Activated CD4-positive, alpha-beta T cell treated with anti-CD3 and anti-CD28 coated beads for 48 hours (primary cell): ENCODE results near the gene SLC9C2.
"Not testable (repeated sequence)": the region's sequence is repeated elsewhere in the genome, so short reads cannot be mapped to it uniquely, and the experiment has no call there.

Experiments used
- DNase-seq: peaks from one replicate; pipeline ENCODE4 v3.0.0-alpha.2; 2020

Gene SLC9C2, protein sequence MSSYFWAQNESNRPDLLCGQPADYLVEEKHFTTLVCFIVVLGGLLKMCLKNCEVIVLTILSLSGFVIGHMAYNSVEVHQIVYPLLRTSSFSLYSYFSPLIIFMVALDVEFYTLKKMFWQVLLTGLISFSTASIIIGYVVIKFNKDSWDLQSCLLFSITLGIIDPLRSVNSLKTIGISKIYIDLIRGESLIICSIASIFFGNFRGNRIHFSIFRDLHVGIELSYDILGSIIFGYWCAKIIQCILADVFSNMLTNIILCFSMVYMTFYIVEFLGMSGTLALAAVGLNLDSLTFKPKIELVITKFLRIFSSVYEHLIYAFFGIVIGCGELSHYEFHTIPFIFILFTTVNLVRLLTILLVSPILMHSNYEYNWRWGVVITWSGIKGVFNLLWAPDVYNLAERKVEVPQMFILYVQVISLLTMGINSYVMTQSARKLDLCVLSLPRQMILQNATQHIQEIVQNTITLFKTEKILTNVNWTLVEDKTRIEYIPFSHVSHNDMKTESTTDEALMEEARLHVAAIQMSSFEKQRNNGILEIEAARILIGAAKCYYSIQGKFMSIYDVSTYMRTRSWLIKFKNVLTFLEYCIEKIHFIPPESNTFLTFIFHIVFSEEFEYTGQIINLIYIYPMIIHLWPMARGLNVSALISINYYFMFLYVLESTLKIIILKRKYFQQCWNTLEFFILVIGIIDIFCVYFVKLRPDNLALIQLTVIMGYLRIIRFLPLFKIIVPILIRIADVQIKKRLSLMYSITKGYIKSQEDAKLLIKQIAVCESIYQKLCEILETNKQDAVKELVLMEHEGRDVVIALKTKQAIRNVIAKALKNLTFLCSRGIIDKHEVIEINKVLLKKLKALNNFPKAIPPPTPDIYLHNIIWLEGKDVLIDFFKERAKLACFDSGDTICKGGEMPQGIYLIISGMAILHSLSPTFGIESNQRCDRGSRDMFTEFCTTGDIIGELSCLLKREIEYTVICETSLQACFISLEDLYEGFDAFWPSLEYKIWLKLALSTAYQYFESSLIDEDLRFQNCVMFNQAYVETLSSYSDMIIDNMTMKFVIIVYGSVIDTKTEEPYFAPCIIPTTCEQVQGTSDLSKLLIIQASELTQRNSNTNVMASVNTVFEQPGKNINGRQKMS

DNA sequence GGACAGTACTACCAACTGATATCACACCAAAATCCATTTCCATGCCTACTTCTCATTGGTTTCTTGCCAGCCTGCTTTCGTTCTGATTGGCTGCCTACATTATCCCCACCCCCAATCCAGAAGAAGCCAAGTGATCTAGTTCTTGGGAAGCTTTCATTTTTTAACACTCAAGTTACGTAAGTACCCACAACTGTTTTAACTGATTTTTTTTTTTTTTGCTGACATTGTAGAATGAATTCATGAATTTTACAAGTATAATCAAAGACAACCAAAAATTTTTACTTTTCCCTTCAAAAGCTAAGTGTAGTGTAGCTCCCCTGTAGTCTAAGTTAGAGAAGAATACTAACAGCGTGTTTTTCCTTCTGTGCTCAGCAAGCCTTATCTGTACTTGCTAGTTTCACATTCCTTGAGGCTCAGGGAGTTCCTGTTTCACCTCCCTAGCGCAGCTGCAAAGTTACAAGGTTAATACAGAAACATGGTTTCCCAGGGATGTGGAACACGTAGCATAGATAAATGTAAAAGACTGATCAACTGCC, at the start of gene SLC9C2:
Gene SLC9C2 (minus strand): TSS at position 17 of the 536 bp plus-strand sequence. CDS start 1,296 bp downstream, outside the sequence.
- DNase-seq: no peak

DNA sequence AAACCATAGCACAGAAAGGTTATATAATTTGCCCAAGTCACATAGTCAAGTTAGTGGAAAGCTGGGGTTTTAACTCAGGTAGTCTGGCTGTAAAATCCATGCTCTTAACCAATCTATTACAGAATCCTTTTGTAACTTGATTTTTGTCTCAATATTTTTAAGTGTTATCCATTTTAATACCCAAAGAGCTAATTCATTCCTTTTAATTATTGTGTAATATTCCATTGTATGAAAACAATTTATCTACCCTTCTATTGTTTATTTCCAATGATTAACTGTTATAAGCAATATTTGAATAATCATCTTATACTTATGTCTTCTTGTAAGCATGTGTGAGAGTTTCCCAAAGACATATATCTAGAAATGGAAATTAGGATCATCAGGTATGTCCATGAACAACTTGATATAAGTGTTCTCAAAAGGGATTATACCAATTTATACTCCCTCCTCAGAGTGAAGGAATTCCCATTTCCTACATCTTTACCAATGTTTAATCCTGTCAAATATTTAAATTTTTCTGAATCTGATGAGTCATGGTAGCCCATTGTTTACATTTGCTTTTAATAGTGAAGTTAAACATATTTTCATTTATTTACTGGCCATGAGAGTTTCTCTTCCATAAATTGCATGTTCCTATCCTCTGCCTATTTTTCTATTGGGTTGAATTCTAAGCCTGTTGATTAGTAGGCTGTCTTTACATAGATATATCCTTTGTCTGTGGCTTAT, 46.2 kb upstream of the SLC9C2 start:
- no peak for DNase-seq

DNA sequence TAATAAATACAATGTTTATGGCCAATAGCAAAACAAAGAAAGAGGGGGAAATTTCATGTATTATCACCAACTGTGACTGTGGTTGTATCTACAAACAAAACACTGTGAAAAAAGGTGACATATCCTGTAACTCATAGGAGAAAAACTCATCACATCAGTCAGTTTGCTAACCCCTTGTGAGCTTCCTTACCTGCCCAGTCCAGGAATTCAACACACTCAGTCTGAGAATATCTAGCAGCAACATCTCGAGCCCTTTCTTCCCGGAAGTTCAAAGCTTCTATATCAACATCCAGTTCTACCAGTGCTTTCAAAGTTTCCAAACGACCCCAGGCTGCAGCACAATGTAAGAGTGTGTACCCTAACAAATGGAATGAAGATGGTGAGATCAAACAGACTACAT, 43.8 kb upstream of the SLC9C2 start:
- DNase-seq: no peak

DNA sequence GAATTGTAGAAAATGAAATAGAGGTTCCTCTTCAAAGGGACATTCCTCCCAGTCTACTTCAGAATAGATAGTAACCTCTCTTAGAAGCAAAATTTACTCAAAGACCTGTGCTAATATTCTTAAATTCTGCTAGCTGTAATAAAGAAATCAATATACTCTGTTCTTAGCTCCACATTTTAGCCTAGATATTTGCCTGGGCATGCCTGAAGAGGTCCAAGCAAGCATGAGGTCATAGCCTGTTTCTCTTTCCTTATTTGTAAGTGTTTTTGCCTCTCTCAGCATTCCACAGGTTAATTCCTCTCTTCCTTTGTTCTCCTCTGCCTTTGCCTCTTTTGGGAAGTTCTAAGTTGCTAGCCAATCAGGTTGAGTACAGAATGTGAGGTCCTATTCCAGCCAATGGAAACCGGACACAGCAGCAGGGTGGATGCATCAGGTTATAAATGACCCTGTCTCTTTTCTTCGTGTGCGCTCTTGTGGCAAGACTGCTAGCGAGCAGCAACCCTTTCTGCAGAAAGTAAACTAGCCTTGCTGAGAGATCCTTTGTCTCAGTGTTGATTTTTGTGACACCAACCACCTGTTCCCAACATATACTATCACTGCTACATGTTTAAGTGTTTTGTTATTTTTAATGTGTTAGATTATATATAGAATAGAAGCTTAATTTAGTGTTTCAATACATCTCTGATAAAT, 39.7 kb upstream of the SLC9C2 start:
- DNase-seq: not testable (repeated sequence)

DNA sequence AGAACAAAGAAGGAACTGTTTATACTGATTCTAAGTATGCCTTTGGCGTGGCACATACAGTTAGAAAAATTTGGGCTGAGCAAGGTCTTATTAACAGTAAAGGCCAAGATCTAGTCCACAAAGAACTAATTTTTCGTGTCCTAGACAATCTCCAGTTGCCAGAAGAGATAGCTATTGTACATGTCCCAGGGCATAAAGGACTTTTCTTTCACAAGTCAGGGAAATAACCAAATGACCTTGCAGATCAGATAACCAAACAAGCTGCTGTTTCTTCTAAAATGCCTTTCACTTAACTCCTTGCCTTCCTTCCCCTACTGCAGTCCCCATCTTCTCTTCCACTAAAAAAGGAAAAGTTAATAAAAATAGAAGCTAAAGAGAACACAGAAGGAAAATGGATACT, 36.2 kb upstream of the SLC9C2 start:
- no peak for DNase-seq

DNA sequence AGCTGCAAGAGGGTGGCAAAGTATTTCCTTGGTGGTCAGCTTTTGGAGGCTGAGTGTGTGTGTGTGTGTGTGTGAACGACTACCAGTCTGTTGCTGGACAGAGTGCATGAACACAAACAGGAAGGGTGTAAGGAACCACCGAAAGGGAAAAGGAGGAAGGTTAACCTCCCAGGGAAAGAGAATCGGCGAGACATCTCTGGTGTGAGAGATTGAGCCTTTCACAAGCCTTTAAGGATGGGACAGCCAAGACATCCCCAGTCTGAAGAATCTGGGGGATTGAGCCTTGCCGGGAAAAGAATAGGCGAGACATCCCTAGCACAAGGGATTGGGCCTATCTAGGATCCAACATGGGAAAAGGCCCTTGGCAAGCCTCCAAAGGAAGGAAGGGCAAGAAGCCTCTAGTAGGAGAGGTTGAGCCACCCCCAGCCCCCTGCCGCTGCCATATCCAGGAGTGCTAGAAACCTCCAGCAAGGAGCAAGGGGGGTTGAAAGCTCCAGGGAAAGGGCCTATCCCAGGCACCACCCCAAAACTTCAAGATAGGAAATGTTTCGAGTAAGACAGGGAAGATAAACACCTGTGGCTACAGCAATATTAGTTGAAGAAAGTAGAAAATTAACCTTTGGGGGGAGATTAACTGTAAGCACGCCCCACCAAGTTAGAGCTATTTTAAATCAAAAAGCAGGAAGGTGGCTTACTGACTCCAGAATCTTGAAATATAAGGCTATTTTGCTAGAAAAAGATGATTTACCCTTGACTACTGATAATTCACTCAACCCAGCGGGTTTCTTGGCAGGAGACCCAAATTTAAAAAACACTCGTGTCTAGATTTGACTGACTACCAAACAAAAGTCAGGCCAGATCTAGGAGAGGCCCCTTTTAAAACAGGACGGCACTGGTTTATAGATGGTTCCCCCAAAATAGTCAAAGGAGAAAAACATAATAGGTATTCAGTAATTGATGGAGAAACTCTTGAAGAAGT, 35.5 kb upstream of the SLC9C2 start:
- no peak for DNase-seq

DNA sequence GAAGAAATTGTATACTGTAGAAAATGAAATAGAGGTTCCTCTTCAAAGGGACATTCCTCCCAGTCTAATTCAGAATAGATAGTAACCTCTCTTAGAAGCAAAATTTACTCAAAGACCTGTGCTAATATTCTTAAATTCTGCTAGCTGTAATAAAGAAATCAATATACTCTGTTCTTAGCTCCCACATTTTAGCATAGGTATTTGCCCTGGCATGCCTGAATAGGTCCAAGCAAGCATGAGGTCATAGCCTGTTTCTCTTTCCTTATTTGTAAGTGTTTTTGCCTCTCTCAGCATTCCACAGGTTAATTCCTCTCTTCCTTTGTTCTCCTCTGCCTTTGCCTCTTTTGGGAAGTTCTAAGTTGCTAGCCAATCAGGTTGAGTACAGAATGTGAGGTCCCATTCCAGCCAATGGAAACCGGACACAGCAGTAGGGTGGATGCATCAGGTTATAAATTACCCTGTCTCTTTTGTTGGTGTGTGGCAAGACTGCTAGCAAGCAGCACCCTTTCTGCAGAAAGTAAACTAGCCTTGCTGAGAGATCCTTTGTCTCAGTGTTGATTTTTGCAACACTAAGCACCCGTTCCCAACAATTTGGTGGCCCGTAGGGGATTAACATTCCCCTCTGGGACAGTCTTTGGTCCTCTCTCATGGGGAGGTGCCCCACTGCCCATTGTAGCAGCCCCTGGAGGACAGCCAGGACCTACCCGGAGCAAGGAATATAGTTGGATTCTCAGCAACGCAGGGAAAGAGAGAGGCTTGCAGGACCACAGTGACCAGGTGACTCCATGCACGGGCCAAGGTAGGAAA, 34.6 kb upstream of the SLC9C2 start:
- DNase-seq: not testable (repeated sequence)

DNA sequence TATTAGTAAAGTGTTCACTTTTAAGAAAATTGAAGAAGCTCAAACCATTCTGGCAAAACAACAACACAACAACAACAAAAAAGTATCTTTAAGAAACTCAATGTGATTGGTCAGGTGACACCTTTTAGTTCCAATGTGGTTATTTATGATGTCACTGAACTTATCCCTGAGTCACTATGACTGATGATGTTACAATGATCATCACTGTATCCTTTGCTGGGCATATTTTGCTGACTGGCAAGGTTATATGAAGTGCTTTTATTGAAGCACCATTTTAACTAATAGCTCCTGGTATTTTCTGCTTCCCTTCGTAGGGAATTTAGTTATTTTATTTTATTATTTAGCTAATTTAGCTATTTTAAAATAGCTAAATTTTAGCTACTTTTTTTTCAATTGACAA, 32.2 kb upstream of the SLC9C2 start, which contains the start of gene TEX50:
Gene TEX50 (plus strand): TSS at position 223 of the 400 bp plus-strand sequence. CDS start 184 bp downstream, outside the sequence.
- DNase-seq: no peak

DNA sequence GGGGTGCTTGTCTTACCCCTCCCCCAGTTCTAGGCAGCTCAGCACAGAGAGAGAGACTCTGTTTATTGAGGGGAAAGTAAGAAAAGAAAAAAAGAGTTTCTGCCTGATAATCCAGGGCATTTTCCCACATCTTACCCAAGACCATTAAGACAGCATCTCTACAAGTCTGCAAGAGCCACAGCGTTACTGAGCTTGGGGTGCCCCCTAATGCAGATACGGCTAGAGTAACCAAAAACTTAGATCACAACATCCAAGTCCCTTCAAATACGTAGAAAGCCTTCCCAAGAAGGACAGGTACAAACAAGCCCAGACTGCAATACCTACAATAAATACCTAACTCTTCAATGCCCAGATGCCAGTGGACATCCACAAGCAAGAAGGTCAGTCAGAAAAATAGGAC, 26.0 kb upstream of the SLC9C2 start:
- DNase-seq: no peak

DNA sequence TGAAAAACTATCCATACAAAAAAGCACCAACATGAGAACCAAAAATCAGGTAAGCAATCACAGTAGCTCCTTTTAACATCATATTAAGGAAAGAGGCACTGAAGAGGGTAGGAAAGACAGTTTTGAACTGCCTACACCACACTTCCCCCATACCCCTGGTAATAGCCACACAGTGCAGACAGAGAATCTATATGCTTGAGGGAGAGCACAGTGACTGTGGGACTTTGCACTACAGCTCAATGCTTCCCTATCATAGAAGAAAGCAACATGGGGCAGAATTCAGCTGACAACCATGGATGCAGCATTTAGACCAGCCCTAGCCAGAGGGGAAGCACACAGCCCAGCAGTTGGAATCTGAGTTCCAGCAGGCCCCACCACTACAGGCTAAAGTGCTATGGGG, 24.4 kb upstream of the SLC9C2 start:
- DNase-seq: no peak

DNA sequence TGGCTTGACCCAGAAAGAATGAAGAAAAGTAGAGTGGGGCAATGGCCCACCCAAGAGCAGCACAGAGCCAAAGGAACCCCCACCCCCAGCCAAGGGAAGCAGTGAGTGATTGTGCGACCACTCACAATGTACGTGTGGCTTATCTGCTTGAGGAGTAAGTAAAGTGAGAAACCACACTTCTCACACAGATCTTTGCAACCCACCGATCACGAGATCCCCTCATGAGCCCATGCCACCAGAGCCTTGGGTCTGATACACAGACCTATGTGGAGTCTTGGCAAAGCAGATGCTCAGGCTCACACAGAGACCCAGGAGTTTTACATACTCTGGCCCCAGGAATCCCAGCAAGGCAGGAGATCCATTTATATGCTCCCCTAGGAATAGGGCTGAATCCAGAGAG, 14.0 kb upstream of the SLC9C2 start:
- DNase-seq: no peak

DNA sequence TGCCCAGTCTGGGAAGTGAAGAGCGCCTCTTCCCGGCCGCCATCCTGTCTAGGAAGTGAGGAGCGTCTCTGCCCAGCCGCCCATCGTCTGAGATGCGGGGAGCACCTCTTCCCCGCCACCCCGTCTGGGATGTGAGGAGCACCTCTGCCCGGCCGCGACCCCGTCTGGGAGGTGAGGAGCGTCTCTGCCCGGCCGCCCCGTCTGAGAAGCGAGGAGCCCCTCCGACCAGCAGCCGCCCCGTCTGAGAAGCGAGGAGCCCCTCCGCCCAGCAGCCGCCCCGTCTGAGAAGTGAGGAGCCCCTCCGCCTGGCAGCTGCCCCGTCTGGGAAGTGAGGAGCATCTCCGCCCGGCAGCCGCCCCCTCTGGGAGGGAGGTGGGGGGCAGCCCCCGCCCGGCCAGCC, 10.2 kb upstream of the SLC9C2 start:
- DNase-seq: not testable (repeated sequence)

DNA sequence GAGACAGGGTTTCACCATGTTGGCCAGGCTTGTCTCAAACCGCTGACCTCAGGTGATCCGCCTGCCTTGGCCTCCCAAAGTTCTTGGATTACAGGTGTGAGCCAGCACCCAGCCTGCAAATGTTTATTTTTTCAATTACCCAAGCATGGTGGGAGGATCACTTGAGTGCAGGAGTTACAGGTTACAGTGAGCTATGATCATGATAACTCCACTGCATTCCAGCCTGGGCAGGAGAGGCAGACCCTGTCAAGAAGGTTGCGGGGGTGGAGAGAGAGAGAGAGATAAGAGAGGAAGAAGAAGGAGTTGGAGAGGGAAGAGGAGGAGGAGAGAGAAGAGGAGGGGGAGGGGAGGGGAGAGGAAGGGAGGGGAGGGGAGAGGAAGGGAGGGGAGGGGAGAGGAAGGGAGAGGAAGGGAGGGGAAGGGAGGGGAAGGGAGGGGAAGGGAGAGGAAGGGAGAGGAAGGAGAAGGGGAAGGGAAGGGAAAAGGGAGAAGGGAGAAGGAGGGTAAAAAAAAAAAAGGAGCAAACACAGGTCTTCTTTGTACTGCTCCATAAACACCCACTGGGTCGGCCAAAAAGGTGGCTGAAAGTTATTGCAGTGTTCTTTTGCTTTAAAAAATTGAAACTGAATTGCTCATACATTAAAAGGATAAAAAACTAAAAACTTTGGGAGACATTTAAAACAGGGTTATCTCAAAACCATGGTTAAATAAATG, 5.8 kb upstream of the SLC9C2 start:
- DNase-seq: no peak

DNA sequence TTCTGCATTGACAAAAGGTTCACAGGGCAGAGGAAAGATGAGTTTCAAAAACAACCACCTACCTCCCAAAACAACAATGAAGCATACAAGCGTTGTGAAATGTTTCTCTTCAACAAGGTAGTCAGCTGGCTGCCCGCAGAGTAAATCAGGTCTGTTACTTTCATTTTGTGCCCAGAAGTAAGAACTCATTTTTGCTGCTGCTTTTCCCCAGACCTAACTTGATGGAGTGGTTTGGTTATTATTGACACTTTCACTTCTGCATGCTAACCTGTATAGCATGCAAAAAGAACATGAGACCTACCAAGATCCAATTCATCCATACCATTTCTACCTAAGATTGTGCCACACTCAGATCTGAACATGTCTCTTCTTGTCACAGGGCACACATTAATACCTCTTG, 1.3 kb downstream of the SLC9C2 start:
- DNase-seq: no peak

DNA sequence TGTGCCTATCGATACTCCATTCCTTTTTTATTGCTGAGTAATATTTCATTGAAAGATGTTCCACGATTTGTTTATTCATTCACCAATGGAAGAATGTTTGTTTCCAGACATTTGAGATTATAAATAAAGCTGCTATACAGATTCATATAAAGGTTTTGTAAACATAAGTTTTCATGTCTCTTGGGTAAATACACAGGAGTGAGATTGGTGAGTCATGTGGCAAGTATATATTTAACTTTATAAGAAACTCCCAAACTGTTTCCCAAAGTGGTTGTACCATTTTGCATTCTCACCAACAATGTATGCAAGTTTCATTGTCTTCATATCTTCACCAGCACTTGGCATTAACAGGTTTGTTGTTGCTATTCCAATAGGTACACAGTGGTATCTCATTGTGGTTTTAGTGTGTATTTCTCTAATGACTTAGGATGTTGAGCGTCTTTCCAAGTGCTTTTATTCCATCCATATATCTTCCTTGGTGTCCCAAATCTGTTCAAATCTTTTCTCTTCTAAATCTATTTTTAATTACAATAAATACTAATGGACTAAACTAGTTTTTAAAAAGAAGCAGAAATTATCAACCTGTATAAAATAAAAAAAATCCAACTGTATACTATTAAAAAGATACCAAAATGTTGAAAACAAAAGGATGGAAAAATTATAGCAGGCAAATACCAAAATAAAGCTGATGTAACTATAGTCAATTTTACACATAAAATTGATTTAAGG, 6.6 kb downstream of the SLC9C2 start:
- DNase-seq: no peak

DNA sequence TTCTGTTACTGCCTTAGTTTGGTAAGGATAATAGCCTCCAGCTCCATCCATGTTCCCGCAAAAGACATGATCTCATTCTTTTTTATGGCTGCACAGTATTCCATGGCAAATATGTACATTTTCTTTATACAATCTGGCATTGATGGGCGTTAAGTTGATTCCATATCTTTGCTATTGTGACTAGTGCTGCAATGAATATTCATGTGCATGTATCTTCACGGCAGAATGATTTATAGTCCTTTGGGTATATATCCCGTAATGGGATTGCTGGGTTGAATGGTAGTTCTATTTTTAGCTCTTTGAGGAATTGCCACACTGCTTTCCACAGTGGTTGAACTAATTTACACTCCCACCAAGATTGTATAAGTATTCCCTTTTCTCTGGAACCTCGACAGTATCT, 11.7 kb downstream of the SLC9C2 start:
- not testable (repeated sequence) for DNase-seq

DNA sequence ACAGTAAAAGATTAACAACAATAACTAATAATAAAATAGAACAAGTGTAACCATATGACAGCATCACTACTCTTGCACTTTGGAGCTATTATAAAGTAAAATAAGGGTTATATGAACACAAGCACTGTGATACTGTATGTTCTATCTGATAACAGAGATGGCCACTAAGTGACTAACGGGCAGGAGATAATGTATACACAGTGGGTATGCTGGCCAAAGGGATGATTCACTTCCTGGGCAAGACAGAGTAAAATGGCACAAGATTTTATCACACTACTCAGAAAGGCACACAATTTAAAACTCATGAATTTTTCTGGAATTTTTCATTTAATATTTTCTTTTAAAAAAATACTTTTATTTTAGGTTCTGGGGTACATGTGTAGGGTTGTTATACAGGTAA, 12.3 kb downstream of the SLC9C2 start:
- DNase-seq: no peak
